IPS-18c (cell line): ENCODE data around the gene PLEKHA6.
"Not testable (repeated sequence)": the region's sequence is repeated elsewhere in the genome, so short reads cannot be mapped to it uniquely, and the experiment has no call there.

ENCODE experiments used
- H3K4me3 ChIP-seq: 2 replicates; pipeline ENCODE4 v1.7.0; 2013; ENCODE audit warnings: low read depth, mild to moderate bottlenecking, low read length, moderate library complexity; ENCODE audit not compliant: insufficient read depth
- H3K9me3 ChIP-seq: one replicate; pipeline ENCODE4 v1.6.1; 2013; ENCODE audit warnings: mild to moderate bottlenecking, low read length, moderate library complexity; ENCODE audit not compliant: control insufficient read depth, insufficient read depth

PLEKHA6 gene

DNA sequence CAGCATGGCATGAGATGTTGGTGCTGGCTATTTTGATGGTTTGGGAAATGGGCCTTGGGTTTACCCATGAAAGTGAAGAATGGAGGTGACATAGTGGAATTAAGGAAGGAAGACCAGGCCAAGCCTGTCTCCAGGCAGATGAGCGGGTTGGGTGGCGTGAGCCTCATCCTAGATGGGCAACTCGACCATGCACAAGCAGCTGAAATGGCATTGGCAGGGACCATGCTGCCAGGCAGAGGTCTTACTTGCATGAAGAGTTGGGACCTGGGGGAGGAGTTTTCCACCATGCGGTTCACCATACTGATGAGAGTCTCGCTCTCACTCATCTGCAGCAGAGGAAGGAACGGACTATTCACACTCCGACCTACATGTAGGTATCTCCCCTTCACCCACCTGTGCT lies 108.4 kb downstream of the PLEKHA6 start:
- Histone ChIP-seq H3K4me3 (no peak overlapping the region), H3K9me3 (no peaks in the 10 kb centered on the region)

DNA sequence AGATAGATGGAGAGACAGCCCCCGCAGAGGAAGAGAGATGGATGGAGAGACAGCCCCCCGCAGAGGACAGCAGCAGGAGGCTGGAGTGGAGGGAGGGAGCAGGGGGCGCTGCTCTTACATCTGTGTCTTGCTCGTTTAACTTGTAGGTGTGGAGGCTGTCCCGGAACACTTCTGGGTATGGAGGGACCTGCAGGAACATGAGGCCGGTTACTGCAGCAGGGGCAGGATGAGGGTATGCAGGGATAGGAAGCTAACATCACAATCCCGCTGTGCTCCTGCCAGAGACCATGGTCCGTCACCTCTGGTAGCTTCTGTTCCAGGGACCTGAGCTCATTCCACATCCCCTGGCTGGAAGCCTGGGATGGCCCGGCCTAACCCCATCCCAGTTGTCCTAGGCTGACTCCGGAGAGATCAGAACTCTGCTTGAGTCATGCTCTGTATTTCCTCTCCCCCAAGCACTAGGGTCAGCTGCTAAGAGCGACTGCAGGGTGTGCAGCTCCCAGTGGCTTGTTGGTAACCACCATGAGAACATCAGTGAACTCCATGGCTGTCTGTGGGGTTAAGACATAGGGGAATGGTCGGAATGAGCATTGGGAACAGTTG lies 109.2 kb downstream of the PLEKHA6 start:
- no peak overlapping the region for H3K4me3 ChIP-seq
- H3K9me3 ChIP-seq: no peaks in the 10 kb centered on the region

DNA sequence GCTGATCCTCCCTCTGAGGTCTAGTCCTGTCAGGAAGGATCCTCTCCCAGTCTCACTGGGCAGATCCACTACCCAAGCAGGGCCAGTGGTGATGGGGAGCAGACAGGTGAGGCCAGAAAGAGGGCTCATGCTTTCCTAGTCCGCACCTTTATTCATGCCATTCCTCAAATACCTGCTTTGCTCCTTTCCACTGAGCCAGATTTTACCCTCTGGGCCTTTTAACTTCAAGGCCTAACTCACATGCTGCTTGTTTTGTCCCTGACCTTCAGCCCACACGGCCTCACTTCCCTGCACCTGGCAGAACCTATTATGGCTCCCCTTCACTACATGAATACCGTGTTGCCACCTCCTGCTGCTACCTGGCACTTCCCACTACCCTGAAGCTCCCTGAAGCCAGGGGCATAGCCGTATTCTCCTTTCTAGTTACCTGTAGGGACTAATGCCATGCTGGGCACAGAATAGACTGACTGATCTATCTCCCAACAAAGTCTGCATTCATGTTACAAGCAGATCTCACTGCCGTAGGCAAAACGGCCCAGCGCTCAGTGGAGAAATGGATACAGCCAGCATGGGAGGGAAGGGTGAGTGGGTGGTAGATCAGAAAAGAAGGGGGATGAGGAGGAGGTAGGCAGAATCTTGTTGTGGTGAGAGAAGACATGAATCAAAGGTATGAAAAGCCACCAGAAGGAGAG lies 109.8 kb downstream of the PLEKHA6 start:
- H3K9me3 ChIP-seq: no peaks in the 10 kb centered on the region

DNA sequence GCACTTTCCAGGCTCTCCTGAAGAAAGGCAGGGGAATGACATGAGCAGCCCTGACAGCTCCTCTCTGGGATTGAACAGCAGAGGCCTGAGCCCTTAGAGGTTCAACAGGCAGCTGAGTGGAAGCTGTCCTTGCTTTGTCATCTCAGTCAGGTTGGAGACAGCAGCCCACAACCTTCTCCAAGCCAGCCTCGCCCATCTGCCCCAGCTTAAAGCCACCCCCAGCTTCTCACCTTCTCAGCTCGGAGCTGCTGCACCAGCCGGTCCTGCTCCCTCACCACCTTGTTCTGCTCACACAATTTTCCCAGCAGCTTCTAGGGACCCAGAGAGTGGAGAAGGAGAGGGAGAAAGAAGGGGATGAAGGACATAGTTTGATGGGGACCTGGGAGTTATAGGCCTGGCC lies 110.8 kb downstream of the PLEKHA6 start:
- H3K9me3 ChIP-seq: no peaks in the 10 kb centered on the region
- no peak overlapping the region for H3K4me3 ChIP-seq

More for the DNA sequence above, 109.8 kb downstream of the PLEKHA6 start:
- no peak overlapping the region for H3K4me3 ChIP-seq

DNA sequence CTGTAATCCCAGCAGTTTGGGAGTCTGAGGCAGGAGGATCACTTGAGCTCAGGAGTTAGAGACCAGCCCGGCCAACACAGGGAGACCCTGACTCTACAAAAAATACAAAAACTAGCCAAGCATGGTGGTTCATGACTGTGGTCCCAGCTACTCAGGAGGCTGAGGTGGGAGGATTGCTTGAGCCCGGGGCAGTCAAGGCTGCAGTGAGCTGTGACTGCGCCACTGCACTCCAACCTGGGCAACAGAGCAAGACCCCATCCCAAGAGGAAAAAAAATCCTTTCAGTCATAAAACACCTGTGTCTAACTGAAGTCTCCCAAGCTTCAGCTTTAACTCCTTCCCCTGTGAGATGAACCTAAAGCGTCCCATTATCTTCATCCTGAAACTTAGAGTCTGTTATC lies 112.9 kb downstream of the PLEKHA6 start:
- Histone ChIP-seq H3K4me3 (no peak overlapping the region), H3K9me3 (no peaks in the 10 kb centered on the region)

DNA sequence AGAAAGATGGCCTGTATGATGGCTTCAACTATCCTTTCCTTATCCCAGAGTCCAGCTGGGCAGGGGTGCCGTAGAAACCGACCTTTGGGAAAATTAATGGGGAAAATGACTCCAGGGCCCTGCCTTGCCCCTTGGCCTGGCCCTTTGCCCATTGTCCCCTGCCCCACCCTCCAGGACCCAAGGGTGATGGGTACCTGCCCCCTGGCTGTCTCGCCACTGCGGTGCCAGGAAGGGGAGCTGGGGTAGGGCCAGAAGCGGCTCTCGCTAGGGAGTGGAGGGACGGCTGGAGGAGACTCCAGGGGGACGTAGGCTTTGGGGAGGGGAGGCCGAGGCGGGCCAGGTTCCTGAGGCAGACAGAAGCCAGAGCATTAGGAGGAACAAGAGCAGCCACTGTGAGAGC lies 116.8 kb downstream of the PLEKHA6 start:
- Histone ChIP-seq H3K9me3 (no peaks in the 10 kb centered on the region), H3K4me3 (no peak overlapping the region)

DNA sequence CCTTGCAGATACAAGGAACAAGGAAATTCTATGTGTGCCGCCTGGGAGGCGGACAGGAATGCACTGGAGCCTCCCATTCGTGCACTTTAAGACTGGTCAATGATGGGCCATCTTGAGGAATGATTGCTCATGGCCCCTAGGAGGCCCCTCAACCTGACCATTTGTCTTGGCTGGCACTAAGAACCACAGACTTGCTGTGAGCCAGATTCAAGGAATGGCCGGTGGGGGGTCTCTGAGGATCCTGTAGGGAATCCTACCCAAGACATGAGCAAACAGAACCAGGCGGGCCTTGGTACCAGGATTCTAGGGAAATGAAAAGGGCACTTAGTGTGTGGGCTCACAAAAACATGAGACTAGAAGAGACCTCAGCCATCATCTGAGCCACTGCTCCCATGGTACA lies 117.8 kb downstream of the PLEKHA6 start:
- H3K9me3 ChIP-seq: peaks cover under 1% of the 10 kb centered on the region
- no peak overlapping the region for H3K4me3 ChIP-seq

DNA sequence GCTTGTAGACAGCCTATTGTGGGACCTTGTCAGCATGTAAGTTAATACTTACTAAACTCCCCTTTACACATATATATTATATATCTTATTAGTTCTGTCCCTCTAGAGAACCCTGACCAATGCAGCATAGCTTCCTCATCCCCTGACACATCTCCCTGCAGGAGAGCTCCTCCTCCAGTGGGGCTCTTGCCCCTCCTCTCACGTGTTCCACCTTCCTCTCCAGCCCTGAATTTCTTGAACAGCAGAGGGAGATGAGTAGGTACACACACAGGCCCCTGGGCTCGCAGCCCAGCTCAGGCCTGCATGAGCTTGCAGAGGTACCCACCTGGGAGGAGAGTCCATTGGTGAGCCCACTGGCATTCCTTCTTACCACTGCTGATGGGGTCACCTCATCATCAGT lies 118.7 kb downstream of the PLEKHA6 start:
- Histone ChIP-seq H3K9me3 (peaks cover 3% of the 10 kb centered on the region), H3K4me3 (no peak overlapping the region)

DNA sequence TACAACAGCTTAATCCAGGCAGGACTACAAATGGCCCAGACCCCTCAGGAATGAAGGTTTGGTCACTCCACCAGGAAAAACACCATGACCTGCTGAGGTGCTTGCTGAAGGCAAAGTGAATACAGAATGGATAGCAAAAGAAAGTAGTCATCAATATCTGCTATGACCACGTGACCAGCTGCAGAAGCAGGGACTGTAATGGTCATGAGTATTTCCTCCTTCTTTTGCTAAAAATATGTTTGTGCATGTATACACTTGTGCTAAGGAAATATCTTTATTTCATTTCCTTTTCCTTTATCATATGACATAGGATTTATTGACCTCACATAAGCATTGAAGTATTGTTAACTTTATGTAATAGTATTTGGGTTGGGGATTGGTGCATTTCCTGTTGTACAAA lies 119.5 kb downstream of the PLEKHA6 start:
- Histone ChIP-seq H3K4me3 (no peak overlapping the region), H3K9me3 (peaks cover 3% of the 10 kb centered on the region)

DNA sequence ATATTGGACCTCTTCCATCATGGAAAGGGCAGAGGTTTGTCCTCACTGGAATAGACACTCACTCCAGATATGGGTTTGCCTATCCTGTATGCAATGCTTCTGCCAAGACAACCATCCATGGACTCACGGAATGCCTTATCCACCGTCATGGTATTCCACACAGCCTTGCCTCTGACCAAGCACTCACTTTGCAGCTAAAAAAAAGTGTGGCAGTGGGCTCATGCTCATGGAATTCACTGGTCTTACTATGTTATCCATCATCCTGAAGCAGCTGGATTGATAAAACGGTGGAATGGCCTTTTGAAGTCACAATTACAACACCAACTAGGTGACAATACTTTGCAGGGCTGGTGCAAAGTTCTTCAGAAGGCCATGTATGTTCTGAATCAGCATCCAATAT lies 120.3 kb downstream of the PLEKHA6 start:
- not testable (repeated sequence) for H3K4me3 ChIP-seq, H3K9me3 ChIP-seq

DNA sequence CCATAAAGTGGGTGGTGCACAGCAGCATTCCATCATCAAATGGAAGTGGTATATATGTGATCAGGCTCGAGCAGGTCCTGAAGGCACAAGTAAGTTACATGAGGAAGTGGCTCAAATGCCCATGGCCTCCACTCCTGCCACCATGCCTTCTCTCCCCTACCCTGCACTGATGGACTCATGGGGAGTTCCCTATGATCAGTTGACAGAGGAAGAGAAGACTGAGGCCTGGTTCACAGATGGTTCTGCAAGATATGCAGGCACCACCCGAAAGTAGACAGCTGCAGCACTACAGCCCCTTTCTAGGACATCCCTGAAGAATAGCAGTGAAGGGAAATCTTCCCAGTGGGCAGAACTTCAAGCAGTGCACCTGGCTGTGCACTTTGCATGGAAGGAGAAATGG lies 121.2 kb downstream of the PLEKHA6 start:
- H3K4me3 ChIP-seq, H3K9me3 ChIP-seq: not testable (repeated sequence)

DNA sequence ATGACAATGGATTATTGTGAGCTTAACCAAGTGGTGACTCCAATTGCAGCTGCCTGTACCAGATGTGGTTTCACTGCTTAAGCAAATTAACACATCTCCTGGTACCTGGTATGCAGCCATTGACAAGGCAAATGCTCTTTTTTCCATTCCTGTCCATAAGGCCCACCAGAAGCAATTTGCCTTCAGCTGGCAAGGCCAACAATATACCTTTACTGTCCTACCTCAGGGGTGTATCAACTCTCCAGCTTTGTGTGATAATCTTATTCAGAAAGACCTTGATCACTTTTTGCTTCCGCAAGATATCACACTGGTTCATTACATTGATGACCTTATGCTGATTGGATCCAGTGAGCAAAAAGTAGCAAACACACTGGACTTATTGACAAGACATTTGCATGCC lies 122.2 kb downstream of the PLEKHA6 start:
- H3K4me3 ChIP-seq: not testable (repeated sequence)

DNA sequence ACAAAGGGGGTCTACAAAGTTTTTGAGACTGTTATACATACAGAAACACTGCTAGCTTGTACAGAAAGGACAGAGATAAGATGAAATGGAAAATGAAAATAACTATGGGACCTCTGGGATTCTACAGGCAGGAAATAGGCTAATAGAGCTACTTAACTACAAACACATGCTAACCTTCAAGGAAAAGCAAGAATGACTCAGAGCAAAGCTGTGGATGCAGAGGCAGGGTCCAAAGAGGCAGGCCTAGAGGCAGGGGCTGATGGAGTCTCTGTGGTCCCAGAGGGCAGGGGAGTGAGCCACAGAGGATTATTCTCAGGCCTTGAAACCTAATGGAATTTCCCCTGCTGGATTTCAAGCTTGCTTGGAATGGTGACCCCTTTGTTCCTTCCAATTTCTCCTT lies 127.2 kb downstream of the PLEKHA6 start:
- H3K9me3 ChIP-seq: peaks cover 3% of the 10 kb centered on the region
- H3K4me3 ChIP-seq: no peak overlapping the region

More for the DNA sequence above, 122.2 kb downstream of the PLEKHA6 start:
- not testable (repeated sequence) for H3K9me3 ChIP-seq

DNA sequence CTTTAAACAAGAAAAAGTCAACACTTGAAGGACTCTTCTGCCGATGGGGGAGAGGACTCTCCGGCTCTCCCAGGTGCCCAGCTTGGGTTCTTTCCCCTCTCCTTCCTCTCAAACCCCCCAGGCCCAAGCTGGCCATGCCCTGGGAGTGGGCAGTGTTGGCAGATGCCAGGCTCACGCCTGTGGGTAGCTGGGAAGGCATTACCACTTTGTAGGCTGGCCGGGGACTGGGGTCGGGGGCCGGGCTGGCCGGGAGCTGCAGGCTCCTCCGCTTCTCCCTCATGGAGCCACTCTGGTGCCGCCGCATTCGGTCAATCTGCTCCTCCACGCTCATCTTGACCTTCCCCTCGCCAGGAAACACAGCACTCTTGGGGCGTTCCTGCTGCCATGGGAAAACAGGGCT lies 129.5 kb downstream of the PLEKHA6 start:
- Histone ChIP-seq H3K4me3 (no peak overlapping the region), H3K9me3 (no peaks in the 10 kb centered on the region)

DNA sequence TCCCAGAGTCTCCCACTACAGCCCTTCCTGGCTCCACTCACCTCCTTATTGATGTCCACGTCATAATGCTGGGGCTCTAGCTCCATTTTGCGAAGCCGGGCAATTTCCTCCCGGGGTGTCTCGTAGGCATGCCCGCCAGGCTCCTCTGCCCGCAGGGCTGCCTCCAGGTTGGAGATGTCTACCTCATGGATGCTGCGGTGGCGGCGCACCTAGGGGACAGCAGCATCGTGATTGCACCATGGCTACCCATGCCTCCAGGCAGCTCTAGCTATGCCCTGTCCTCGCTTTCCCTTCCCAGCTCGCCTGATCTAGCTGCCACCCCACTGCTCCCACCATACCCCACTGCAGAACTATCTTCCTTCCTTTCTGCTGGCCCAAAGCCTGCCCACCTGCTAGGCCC lies 130.8 kb downstream of the PLEKHA6 start:
- H3K9me3 ChIP-seq: no peaks in the 10 kb centered on the region
- no peak overlapping the region for H3K4me3 ChIP-seq

DNA sequence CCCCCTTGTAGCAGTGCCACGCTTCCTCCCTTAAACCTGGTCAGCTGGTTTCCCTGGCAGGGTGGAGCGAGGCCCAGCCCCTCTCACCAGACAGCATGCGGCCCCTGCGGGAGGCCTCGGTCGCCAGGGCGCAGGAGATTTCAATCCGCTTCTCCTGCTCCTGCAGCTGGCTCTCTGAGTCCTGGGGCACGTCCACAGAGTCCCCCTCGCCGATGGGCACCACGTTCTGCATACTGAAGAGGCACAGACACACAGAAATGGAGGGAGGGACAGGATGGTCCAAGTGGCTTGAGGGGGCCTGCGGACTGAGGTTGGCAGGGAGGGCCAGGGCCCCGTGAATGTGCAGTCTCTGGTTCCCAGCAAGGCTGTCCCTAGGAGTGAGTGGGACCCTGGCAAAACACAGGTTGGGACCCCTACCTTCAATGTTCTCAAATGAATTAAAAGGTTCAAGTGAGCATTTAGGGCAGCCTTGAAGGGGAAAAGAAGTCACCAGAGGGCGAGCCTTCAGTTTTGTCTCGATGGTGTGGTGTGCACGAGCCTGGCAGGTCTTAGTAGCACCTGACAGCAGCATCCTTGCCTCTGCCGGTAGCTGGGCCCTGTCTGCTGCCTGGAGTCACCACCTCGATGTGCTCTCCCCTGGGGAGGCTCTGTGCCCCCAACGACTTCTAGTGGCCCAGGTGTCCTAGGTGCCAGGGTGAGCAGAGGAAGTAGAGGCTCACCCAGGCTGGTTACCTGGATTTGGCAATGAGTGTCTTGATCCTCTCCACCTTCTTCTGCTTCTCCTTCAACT lies 131.5 kb downstream of the PLEKHA6 start:
- Histone ChIP-seq H3K4me3 (no peak overlapping the region), H3K9me3 (no peaks in the 10 kb centered on the region)

DNA sequence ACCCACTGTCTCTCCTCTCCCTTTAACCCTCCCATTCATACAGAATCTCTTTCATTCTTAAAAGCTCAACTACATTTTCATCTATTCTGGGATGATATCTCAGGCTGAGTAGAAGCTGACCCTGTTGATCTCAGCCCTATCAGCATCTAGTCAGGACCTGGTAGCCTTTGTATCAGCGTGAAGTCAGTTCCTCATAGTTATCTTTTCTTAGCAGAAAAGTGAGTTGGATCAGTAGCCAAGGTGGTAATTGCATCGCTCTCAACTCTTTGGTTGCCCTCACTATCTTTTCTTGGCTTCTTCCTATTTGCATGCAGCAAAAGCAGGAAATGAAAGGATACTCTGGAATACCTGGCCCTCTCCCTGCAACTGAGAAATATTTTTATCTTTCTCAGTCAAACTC lies 132.4 kb downstream of the PLEKHA6 start:
- Histone ChIP-seq H3K9me3 (no peaks in the 10 kb centered on the region), H3K4me3 (no peak overlapping the region)
